Prostate gland (tissue), 2 donors: ENCODE data around the gene CACNA1H.

ENCODE experiments used
- CTCF ChIP-seq, 4 experiments: fragments of 200-600 bp in 2 of 4; fragments of 450-650 bp in 2 of 4; sonication (generic) in 2 of 4; IDR thresholded peaks; 1 replicate in 3 of 4; 2 replicates in 1 of 4; pipeline ENCODE4 v1.5.1; 2016 to 2019; ENCODE audit warnings: antibody characterized with exemption in 4 of 4, mild to moderate bottlenecking in 2 of 4, moderate library complexity in 2 of 4
- POLR2A ChIP-seq: fragments of 450-650 bp; IDR thresholded peaks from one replicate; pipeline ENCODE4 v1.6.1; 2016; ENCODE audit warnings: antibody characterized with exemption, mild to moderate bottlenecking
- POLR2AphosphoS5 ChIP-seq: sonication (generic); formaldehyde crosslinking; IDR thresholded peaks from one replicate; pipeline ENCODE4 v1.6.1; 2017; ENCODE audit warnings: antibody characterized with exemption

GRCh38 chr16:1123525-1124230, 29.2 kb upstream of the CACNA1H start:
- TF ChIP-seq CTCF (IDR thresholded peaks at IDR 0.05) (no peak), POLR2A (no peak), POLR2AphosphoS5 (no peak)
